SK-N-SH (cell line): Measurements from ENCODE around the gene COG3. TPM values are rescaled to one million over a fixed set of nuclear protein-coding genes. Genes with fewer than 3 reads are reported as not detected.

Experiments
- CTCF ChIA-PET: fragments of 300-600, 350-600 bp; formaldehyde crosslinking; extraction: SDS; loops from one replicate; lab custom pipeline; 2021; lab: Yijun Ruan, JAX
- POLR2A ChIA-PET: fragments of 350-600 bp; sonication (Branson Sonifier 250); formaldehyde crosslinking; extraction: SDS; loops from one replicate; lab custom pipeline; 2020; ENCODE audit warnings: antibody characterized with exemption, inconsistent platforms; lab: Yijun Ruan, JAX
- DNase-seq: peaks from one replicate; pipeline ENCODE4 v3.0.0; 2012
- H2AFZ ChIP-seq: fragments of 200-600 bp; sonication (generic); 2 replicates; pipeline ENCODE4 v1.8.1; 2016; ENCODE audit warnings: antibody characterized with exemption, mild to moderate bottlenecking, low read depth
- H3F3A ChIP-seq: fragments of 200-600 bp; sonication (generic); replicated peaks from 2 replicates; pipeline ENCODE3; 2016; ENCODE audit warnings: antibody characterized with exemption, mild to moderate bottlenecking; ENCODE audit not compliant: insufficient read depth
- H3K27ac ChIP-seq, 2 experiments: fragments of 200-500 bp in 1 of 2; fragments of 200-600 bp in 1 of 2; sonication (Bioruptor generic) in 1 of 2; sonication (generic), shearing (Covaris generic) in 1 of 2; 2 replicates each; pipeline versions ENCODE4 v1.5.1 to v1.6.1; 2014 to 2016; ENCODE audit warnings: low read depth in 2 of 2, inconsistent platforms in 1 of 2, low read length in 1 of 2, mild to moderate bottlenecking in 1 of 2, mixed read lengths in 1 of 2
- H3K27me3 ChIP-seq: fragments of 200-600 bp; sonication (generic), shearing (Covaris generic); 2 replicates; pipeline ENCODE4 v1.6.1; 2016; ENCODE audit warnings: mixed run types; ENCODE audit not compliant: insufficient read depth
- H3K36me3 ChIP-seq, 2 experiments: fragments of 200-500 bp in 1 of 2; fragments of 200-600 bp in 1 of 2; sonication (Bioruptor generic) in 1 of 2; sonication (generic) in 1 of 2; replicated peaks in 1 of 2; 2 replicates each; pipeline versions ENCODE3 to v1.5.1; 2014 to 2016; ENCODE audit warnings: low read length in 1 of 2, mild to moderate bottlenecking in 1 of 2; ENCODE audit not compliant: insufficient read depth in 2 of 2, control insufficient read depth in 1 of 2
- H3K4me1 ChIP-seq, 2 experiments: fragments of 200-500 bp in 1 of 2; fragments of 200-600 bp in 1 of 2; sonication (Bioruptor generic) in 1 of 2; sonication (generic), shearing (Covaris generic) in 1 of 2; 2 replicates each; pipeline versions ENCODE4 v1.5.1 to v1.6.1; 2014 to 2016; ENCODE audit warnings: low read depth in 1 of 2, low read length in 1 of 2, mixed run types in 1 of 2; ENCODE audit not compliant: insufficient read depth in 2 of 2, control insufficient read depth in 1 of 2
- H3K4me2 ChIP-seq: fragments of 200-600 bp; sonication (generic), shearing (Covaris generic); 2 replicates; pipeline ENCODE4 v1.6.1; 2017; ENCODE audit warnings: mixed run types
- H3K4me3 ChIP-seq, 2 experiments: fragments of 200-500 bp in 1 of 2; fragments of 200-600 bp in 1 of 2; sonication (Bioruptor generic) in 1 of 2; sonication (generic), shearing (Covaris generic) in 1 of 2; 2 replicates each; pipeline versions ENCODE4 v1.5.1 to v1.8.1; 2014 to 2016; ENCODE audit warnings: low read depth in 2 of 2, inconsistent platforms in 1 of 2, low read length in 1 of 2, mild to moderate bottlenecking in 1 of 2, mixed read lengths in 1 of 2, moderate library complexity in 1 of 2
- H3K79me2 ChIP-seq: fragments of 200-600 bp; sonication (generic); 2 replicates; pipeline ENCODE4 v1.8.1; 2017; ENCODE audit warnings: mild to moderate bottlenecking; ENCODE audit not compliant: insufficient read depth
- H3K9ac ChIP-seq: fragments of 200-600 bp; sonication (generic); 2 replicates; pipeline ENCODE4 v1.6.1; 2017; ENCODE audit warnings: mixed run types
- H3K9me2 ChIP-seq: fragments of 200-600 bp; sonication (generic); 2 replicates; pipeline ENCODE4 v1.6.1; 2017; ENCODE audit warnings: mixed run types
- H3K9me3 ChIP-seq: fragments of 200-600 bp; sonication (generic); 2 replicates; pipeline ENCODE4 v1.6.1; 2017; ENCODE audit warnings: mixed run types, mild to moderate bottlenecking, moderate library complexity
- H4K20me1 ChIP-seq: fragments of 200-600 bp; sonication (generic); 2 replicates; pipeline ENCODE4 v1.6.1; 2017; ENCODE audit warnings: mild to moderate bottlenecking, mixed run types; ENCODE audit not compliant: insufficient read depth
- CHD2 ChIP-seq: fragments of 150-350 bp; IDR thresholded peaks from 2 replicates; pipeline ENCODE4 v1.6.1; 2018; ENCODE audit warnings: low read length; ENCODE audit not compliant: partially characterized antibody
- EZH2phosphoT487 ChIP-seq: fragments of 200-600 bp; sonication (generic); IDR thresholded peaks from 2 replicates; pipeline ENCODE4 v1.6.1; 2017; ENCODE audit warnings: low read depth, mixed run types, mild to moderate bottlenecking, antibody characterized with exemption, moderate library complexity, borderline replicate concordance
- FOSL2 ChIP-seq: IDR thresholded peaks from 2 replicates; pipeline ENCODE4 v1.4.0; 2012; ENCODE audit warnings: low read depth, mild to moderate bottlenecking, moderate library complexity, borderline replicate concordance
- GABPA ChIP-seq: IDR thresholded peaks from 2 replicates; pipeline ENCODE4 v1.4.0; 2012; ENCODE audit warnings: low read depth, mild to moderate bottlenecking
- GATA2 ChIP-seq: sonication (generic); formaldehyde crosslinking; IDR thresholded peaks from 2 replicates; pipeline ENCODE4 v1.5.0; 2020; ENCODE audit warnings: mild to moderate bottlenecking, missing genetic modification reagents
- JUND ChIP-seq: IDR thresholded peaks from 2 replicates; pipeline ENCODE4 v1.4.0; 2012
- NRF1 ChIP-seq: IDR thresholded peaks from 2 replicates; pipeline ENCODE4 v1.6.1; 2012; ENCODE audit warnings: low read depth, mild to moderate bottlenecking, low read length
- POLR2AphosphoS5 ChIP-seq: IDR thresholded peaks from 2 replicates; pipeline ENCODE4 v1.6.1; 2012; ENCODE audit warnings: low read depth, low read length
- RFX5 ChIP-seq: IDR thresholded peaks from 2 replicates; pipeline ENCODE4 v1.6.1; 2012; ENCODE audit warnings: mild to moderate bottlenecking, improper control_type of control experiment, low read length
- RXRA ChIP-seq: IDR thresholded peaks from 2 replicates; pipeline ENCODE4 v1.4.0; 2012; ENCODE audit warnings: low read depth, mild to moderate bottlenecking, borderline replicate concordance
- SIN3A ChIP-seq: IDR thresholded peaks from 2 replicates; pipeline ENCODE4 v1.6.1; 2012; ENCODE audit warnings: low read depth, mild to moderate bottlenecking, low read length, moderate library complexity, borderline replicate concordance
- SMC3 ChIP-seq: IDR thresholded peaks from 2 replicates; pipeline ENCODE4 v1.6.1; 2012; ENCODE audit warnings: low read depth, low read length, improper control_type of control experiment
- TEAD4 ChIP-seq: IDR thresholded peaks from 2 replicates; pipeline ENCODE4 v1.4.0; 2012; ENCODE audit warnings: mild to moderate bottlenecking, borderline replicate concordance; ENCODE audit not compliant: insufficient read depth
- WGBS: methylation state at CpG from one replicate; pipeline ENCODE4 v1.1.6; 2017; ENCODE audit warnings: low lambda C conversion rate; 5-methylcytosine and 5-hydroxymethylcytosine counted together
- polyA plus RNA-seq, 3 experiments: library from polyadenylated mRNA; depleted of rRNA; stranded (reverse); fragments of >200 nt; gene quantifications; 2 replicates each; pipeline ENCODE4 v1.2.3, GENCODE V29; 2012
- TF ChIP-seq, protein P1 (sequence below): fragments of 200-600 bp; sonication (generic); IDR thresholded peaks from 2 replicates; pipeline ENCODE4 v1.6.1; 2017; ENCODE audit warnings: antibody characterized with exemption, mild to moderate bottlenecking, moderate library complexity

COG3 gene
- polyA plus RNA-seq, 1 of the 3 experiments (the other 2 are of a cell fraction), result 25.6 TPM

DNA sequence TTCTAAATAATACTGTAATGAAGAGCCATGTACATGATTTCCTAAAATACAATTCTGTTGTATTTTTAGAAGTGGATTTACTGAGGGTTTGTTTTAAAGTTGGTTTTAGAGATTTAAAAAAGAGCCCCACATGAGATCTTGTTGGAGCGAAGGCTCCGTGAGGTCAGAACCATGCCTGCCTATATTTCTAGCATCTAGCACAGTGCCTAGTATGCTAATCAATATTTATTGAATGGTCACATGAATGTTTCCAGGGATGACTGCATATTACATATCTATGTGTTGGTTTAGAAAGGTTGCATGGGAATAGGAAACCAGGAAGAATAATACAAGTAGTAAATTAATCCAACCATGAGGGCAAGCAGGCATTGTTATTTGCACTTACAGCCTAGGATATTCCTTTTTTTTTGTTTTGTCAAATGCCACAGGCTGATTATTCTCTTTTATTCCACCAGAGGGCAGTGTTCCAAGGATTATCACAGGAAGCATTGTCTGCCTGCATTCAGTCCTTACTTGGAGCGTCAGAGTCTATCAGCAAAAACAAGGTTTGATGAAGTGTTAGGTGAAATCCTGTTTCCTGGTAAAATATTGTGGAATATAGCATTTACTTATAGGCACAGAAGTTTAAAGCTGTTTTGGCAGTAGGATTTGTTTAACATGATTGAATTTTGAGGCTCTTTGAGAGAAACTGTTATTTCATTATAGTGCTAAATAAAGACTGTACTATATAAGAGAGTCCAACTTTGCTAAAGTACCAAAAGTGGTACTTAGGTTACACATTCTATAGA is 46.8 kb downstream of the COG3 start (continued):
- TF ChIP-seq POLR2AphosphoS5 (no peak), GABPA (no peak), GATA2 (CRISPR knock-in tag) (no peak), EZH2phosphoT487 (no peak), NRF1 (no peak), CHD2 (no peak), RFX5 (peak; percentile 49; the same call in 1 of the 2 replicates), RXRA (no peak), FOSL2 (no peak)

DNA sequence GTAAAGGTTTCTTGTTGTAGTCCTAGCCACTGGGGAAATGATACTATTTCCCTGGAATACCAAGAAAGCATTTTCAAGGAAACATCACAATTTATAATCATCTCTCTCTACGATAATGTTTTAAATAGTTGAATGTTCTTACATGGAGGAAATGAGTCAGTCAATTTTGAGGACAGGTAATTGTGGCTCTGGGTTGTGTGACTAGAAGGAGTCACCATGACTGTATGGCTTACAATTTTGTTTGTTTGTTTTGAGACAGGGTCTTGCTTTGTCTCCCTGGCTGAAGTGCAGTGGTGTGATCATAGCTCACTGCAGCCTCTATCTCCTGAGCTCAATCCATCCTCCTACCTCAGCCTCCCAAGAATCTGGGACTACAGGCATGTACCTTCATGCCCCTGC is 47.4 kb downstream of the COG3 start:
- Histone ChIP-seq H3K36me3 (peaks cover 59 to 74% of the 10 kb centered on the region in 2 experiments), H3K9ac (no peak overlapping the region), H3K27ac (peak overlapping the region in 1 of 2 experiments; percentile 43; a peak in 2 of 4 replicates)

More for the DNA sequence above, 47.4 kb downstream of the COG3 start:
- Histone ChIP-seq H3K4me3 (no peak overlapping the region), H4K20me1 (peaks cover 8% of the 10 kb centered on the region; the same call in 1 of the 2 replicates), H3K4me2 (no peak overlapping the region), H3K79me2 (no peaks in the 10 kb centered on the region), H3K9me2 (no peaks in the 10 kb centered on the region), H3K4me1 (no peaks in the 10 kb centered on the region), H3F3A (peaks cover 29% of the 10 kb centered on the region), H3K9me3 (no peaks in the 10 kb centered on the region), H2AFZ (no peak overlapping the region), H3K27me3 (no peaks in the 10 kb centered on the region)
- POLR2A ChIA-PET, result no interaction called here
- CTCF ChIA-PET, result interaction anchor here (0.6 to 1.7 kb wide), 10 partner anchors 10 to 648 kb away, joined by 3 to 5 read pairs (median 4); no protein-coding TSS in a partner anchor
- TF ChIP-seq, protein P1, sequence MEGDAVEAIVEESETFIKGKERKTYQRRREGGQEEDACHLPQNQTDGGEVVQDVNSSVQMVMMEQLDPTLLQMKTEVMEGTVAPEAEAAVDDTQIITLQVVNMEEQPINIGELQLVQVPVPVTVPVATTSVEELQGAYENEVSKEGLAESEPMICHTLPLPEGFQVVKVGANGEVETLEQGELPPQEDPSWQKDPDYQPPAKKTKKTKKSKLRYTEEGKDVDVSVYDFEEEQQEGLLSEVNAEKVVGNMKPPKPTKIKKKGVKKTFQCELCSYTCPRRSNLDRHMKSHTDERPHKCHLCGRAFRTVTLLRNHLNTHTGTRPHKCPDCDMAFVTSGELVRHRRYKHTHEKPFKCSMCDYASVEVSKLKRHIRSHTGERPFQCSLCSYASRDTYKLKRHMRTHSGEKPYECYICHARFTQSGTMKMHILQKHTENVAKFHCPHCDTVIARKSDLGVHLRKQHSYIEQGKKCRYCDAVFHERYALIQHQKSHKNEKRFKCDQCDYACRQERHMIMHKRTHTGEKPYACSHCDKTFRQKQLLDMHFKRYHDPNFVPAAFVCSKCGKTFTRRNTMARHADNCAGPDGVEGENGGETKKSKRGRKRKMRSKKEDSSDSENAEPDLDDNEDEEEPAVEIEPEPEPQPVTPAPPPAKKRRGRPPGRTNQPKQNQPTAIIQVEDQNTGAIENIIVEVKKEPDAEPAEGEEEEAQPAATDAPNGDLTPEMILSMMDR, result no peak
- no peak for TF ChIP-seq TEAD4
- no peak for TF ChIP-seq FOSL2
- TF ChIP-seq SMC3, result no peak
- no peak for TF ChIP-seq RFX5
- no peak for TF ChIP-seq SIN3A
- TF ChIP-seq NRF1, result no peak
- no peak for TF ChIP-seq JUND
- no peak for TF ChIP-seq GABPA
- no peak for TF ChIP-seq POLR2AphosphoS5
- 24% methylated on average over 1 of the region's 1 CpG for WGBS
- no peak for DNase-seq
